K562 (cell line): ENCODE results near the gene SRGAP2C.
"Not testable (repeated sequence)": the region's sequence is repeated elsewhere in the genome, so short reads cannot be mapped to it uniquely, and the experiment has no call there.

Experiments
- ZNF41 ChIP-seq: fragments of 250-450 bp; sonication (Bioruptor Pico); conservative IDR thresholded peaks from 2 replicates; pipeline ENCODE4 v1.4.0; 2020; ENCODE audit warnings: mild to moderate bottlenecking
- ZNF445 ChIP-seq: fragments of 250-450 bp; sonication (Bioruptor Pico); IDR thresholded peaks from 2 replicates; pipeline ENCODE4 v1.4.0; 2020; ENCODE audit warnings: low read depth, mild to moderate bottlenecking, moderate library complexity
- TF ChIP-seq, protein P1 (sequence below): sonication (generic); formaldehyde crosslinking; IDR thresholded peaks from 2 replicates; pipeline ENCODE4 v1.8.0; 2022; ENCODE audit warnings: mild to moderate bottlenecking, missing genetic modification reagents

DNA sequence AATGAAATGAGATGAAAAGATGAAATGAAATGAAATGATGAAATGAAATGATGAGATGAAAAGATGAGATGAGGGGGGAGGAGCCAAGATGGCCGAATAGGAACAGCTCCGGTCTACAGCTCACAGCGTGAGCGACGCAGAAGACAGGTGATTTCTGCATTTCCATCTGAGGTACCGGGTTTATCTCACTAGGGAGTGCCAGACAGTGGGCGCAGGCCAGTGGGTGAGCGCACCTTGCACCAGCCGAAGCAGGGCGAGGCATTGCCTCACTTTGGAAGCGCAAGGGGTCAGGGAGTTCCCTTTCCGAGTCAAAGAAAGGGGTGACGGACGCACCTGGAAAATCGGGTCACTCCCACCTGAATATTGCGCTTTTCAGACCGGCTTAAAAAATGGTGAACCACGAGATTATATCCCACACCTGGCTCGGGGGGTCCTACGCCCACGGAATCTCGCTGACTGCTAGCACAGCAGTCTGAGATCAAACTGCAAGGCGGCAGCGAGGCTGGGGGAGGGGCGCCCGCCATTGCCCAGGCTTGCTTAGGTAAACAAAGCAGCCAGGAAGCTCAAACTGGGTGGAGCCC lies 216.7 kb downstream of the SRGAP2C start:
- not testable (repeated sequence) for TF ChIP-seq ZNF41, ZNF445 (CRISPR knock-in tag)
- TF ChIP-seq, protein P1, sequence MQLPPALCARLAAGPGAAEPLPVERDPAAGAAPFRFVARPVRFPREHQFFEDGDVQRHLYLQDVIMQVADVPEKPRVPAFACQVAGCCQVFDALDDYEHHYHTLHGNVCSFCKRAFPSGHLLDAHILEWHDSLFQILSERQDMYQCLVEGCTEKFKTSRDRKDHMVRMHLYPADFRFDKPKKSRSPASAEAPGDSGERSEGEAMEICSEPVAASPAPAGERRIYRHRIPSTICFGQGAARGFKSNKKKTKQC (CRISPR knock-in tag): not testable (repeated sequence)
